HEK293 (cell line): ENCODE data around the gene BEST2.

ENCODE experiments used
- KLF8 ChIP-seq: fragments of 450-650 bp; formaldehyde crosslinking; IDR thresholded peaks from 2 replicates; pipeline ENCODE4 v1.5.1; 2016; ENCODE audit warnings: missing biosample characterization, missing genetic modification characterization
- ZNF121 ChIP-seq: fragments of 450-650 bp; formaldehyde crosslinking; IDR thresholded peaks from 2 replicates; pipeline ENCODE4 v1.5.1; 2016; ENCODE audit warnings: missing biosample characterization, missing genetic modification characterization
- ZNF776 ChIP-seq: fragments of 450-650 bp; formaldehyde crosslinking; IDR thresholded peaks from 2 replicates; pipeline ENCODE4 v1.5.0; 2017; ENCODE audit warnings: missing biosample characterization, missing genetic modification characterization, borderline replicate concordance
- TF ChIP-seq, protein P1 (sequence below): fragments of 450-650 bp; formaldehyde crosslinking; IDR thresholded peaks from 2 replicates; pipeline ENCODE4 v1.5.1; 2016; ENCODE audit warnings: missing biosample characterization, missing genetic modification characterization

DNA sequence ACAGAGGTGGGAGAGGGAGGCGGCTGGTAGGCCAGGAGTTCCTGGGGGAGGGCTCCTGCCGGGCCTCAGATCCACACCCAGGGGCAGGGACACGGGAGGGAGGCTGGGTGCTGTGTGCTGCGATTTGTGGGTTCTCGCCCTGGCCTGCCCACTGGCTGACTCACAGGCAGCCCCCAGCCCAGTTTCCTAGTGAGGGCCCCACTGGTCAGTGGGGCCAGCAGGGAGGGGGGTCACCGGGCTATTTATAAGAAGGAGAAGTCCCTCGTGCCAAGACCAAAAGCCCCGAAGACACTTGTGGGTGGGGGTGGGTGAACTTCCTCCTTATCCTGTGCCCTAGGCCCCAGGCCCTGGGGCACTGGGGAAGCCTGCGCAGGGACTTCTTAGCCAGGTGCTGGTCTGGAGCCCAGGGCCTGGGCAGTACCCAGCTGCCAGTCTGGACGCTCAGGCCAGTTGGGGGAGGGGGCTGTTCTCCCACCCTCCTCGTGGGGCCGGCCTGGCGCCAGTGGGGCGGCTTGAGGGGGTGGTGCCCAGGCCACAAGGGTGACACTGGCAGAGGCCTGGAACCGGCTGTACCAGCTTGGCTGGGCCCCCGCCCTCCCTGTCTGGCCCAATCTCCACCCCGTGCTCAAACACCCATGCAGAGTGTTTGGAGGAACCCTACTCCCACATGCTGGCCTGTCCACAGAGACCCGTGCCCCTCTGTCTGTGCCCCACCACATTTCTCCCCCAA is 34.7 kb downstream of the BEST2 start:
- TF ChIP-seq ZNF121: no peak
- no peak for TF ChIP-seq ZNF776 (tag by site-specific recombination)
- TF ChIP-seq, protein P1, sequence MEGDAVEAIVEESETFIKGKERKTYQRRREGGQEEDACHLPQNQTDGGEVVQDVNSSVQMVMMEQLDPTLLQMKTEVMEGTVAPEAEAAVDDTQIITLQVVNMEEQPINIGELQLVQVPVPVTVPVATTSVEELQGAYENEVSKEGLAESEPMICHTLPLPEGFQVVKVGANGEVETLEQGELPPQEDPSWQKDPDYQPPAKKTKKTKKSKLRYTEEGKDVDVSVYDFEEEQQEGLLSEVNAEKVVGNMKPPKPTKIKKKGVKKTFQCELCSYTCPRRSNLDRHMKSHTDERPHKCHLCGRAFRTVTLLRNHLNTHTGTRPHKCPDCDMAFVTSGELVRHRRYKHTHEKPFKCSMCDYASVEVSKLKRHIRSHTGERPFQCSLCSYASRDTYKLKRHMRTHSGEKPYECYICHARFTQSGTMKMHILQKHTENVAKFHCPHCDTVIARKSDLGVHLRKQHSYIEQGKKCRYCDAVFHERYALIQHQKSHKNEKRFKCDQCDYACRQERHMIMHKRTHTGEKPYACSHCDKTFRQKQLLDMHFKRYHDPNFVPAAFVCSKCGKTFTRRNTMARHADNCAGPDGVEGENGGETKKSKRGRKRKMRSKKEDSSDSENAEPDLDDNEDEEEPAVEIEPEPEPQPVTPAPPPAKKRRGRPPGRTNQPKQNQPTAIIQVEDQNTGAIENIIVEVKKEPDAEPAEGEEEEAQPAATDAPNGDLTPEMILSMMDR: no peak
- no peak for TF ChIP-seq KLF8
